NCI-H146 treated with DMSO at 0.1 percent for 48 hours (cell line): ENCODE data around the gene MAP3K6.

Experiments
- DNase-seq: peaks from one replicate; lab custom pipeline; 2025; ENCODE audit not compliant: unreplicated experiment; lab: John Stamatoyannopoulos, UW

MAP3K6 gene

GRCh38 chr1:27374362-27375086 lies 7.8 kb upstream of the MAP3K6 start, which contains the start of gene FCN3:
FCN3 (minus strand) TSS chr1:27374824; CDS start chr1:27374818, 6 bp downstream.
- no peak for DNase-seq

- no peak for DNase-seq
These were observed 6.3 kb upstream of the MAP3K6 start for GRCh38 chr1:27372808-27373690.

- DNase-seq: no peak
These were observed 5.5 kb upstream of the MAP3K6 start for GRCh38 chr1:27372022-27372807.

DNA sequence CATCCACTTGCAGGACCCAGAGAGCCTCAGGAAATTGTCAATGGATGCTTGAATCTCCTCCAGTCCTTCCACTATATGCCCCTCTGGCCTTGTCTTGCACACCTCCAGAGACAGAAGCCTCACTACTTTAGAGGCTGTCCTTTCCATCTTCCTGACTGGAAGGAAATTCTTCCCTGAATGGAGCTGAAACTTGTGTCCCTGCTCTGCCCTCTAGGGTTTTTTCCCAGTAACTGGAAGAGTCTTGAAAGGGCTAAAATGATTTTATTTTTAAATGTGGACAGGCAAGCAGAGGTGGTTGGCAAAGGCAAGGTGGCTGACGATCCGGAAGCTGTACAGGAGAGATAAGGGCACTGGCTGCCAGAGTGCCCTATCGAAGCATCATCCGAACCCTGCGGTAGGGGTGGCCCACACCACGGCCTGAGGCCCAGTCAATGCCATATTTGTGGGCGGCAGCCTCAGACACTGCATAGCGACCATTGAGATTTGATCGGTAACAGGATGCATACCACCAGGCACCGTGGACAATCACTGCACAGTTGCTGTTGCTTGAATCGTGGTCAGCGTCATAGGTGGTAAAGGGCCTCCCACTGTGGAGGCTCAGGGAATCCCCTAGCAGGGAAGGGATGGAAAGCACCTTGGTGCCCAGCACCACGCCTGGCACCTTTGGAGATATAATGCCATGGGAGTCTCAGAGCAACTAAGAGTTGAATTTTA lies 2.3 kb upstream of the MAP3K6 start:
- no peak for DNase-seq

DNA sequence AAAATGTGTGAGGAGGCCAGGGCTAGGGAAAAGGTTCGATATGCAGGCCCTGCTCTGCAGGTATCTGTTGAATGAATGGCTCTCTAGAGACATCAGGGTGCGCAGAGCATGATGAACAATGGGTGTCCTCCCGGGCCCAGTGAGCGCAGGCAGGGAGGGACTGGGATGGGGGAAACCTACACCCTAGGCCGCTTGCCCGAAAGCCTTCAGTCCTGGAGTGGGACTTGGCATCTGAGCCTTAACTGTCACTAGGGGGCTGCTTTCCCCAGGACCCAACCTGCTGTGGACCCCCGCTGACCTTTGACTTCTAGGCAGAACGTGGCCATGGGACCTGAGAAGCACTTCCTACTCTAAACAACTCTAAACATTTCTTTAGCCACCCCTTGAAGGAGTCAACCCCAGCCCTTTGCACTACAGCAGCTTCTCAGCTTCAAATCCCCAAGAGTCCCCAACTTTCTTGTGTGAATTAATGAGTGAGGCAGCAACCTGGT lies 444 bp upstream of the MAP3K6 start:
- no peak for DNase-seq

DNA sequence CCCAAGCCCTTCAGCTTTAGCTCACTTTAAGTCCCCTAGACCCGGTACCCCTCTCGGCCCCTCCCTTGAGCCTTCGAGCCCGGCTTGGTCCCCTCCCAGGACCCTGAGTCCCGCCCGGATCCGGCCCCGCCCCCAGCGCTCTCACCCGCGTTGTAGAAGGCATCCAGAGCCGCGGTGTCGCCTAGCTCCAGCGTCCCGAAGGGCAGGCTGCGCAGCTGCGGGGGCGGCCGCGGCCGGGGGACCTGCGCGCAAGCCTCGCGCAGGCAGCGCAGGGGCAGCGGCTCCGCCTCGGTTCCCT lies 699 bp downstream of the MAP3K6 start:
- peak; percentile 19 for DNase-seq

- DNase-seq: peak; percentile 71
These were observed 1.2 kb downstream of the MAP3K6 start for GRCh38 chr1:27365372-27366112.

GRCh38 chr1:27364696-27365371 lies 1.9 kb downstream of the MAP3K6 start:
- DNase-seq: no peak

DNA sequence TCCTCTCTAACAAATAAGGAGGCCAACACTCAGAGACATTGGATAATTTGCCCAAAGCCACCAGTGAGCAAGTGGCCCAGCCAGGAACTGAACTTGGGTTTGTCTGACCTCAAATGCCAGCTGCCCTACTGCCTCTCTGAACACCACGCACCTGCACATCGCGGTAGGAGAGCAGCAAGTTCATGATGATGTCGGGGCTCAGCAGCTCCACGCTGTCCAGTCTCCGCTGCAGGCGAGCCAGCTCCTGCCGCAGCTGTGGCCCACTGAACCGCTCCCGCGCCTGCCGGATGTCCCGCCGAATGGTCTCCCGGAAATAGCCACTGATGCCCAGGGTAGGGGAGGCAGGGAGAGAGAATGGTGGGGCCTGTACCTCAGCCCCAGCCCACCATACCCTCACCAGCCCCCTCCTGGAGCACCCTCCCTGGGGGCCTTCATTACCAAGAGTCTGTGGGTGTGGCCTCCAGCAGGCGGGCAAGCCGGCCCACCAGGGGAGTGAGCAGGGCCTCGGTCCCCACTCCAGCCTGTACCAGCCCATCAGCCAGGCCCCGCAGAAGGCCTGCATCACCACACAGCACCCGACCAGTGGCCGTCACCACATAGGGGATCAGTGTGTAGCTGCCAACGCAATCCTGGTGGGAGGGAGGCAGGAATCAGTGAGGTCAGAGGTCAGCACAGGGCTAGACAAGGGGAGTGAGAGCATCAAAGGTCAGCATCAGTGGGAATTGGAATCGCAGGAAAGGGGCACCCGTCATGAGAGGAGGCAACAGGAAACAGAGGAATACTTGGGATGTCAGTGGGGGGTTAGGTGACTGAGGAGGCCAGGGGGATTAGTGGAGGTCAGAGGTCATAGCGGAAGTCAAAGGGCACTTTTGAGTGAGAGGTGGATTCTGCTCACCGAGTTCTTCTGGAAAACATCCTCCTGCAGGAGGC lies 2.7 kb downstream of the MAP3K6 start:
- DNase-seq: no peak

- no peak for DNase-seq
These were observed 5.2 kb downstream of the MAP3K6 start for GRCh38 chr1:27361553-27361952.

GRCh38 chr1:27361044-27361402 lies 5.7 kb downstream of the MAP3K6 start:
- no peak for DNase-seq

DNA sequence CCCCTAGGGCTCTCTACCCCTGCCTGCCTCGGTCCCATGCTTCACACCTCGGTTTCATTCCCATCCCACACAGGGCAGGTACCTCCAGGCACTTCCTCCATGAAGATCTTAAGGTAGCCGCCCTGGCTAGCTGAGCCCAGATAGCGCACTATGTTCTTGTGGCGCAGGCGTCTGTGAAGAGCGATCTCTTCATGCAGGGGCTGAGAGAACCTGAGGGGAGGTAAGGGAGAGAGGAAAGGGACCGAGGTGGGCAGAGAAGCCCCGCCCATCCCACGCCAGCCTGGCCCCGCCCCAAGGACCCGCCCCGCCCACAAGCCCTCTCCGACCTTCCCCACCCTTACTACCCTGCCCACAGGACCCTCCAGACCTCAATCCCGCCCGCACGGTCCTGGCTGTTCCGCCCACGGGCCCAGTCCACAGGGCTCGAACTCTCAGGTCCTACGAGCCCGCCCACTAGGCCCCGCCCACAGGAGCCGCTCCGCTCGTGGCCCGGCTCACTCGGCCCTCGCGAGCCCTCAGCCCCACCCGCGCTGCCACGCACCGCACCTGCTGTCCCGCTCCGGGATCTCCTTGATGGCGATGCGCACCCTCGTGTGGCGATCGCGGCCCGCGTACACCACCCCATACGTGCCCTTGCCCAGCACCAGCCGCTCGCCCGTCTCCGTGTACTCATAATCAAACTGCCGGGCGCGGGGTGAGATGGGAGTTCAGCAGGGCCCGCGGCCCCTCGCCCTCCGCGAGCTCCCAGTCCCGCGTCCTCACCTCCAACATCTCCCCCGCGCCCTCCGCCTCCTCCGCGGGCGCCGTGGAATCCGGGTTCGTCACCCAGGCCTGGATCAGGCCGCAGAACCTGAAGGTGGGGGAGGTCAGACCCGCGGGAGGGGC lies 6.4 kb downstream of the MAP3K6 start:
- no peak for DNase-seq

DNA sequence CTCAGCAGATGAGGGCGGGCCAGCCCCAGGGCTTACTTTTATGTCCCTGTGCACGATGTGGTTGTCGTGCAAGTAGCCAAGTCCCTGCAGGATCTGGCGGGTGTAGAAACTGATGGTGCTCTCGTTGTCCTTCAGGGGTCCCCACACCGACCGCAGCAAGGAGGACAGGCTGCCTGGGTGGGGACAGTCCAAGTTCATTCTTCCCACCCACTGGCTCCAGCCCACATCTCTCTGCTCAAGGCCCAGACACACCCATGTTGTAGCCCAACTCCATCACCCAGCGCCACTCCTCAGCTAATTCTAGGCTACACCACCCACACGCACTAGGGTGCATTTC lies 7.0 kb downstream of the MAP3K6 start:
- no peak for DNase-seq

GRCh38 chr1:27358928-27359313 lies 7.8 kb downstream of the MAP3K6 start:
- DNase-seq: no peak

- no peak for DNase-seq
These were observed 8.5 kb downstream of the MAP3K6 start for GRCh38 chr1:27358038-27358927.

DNA sequence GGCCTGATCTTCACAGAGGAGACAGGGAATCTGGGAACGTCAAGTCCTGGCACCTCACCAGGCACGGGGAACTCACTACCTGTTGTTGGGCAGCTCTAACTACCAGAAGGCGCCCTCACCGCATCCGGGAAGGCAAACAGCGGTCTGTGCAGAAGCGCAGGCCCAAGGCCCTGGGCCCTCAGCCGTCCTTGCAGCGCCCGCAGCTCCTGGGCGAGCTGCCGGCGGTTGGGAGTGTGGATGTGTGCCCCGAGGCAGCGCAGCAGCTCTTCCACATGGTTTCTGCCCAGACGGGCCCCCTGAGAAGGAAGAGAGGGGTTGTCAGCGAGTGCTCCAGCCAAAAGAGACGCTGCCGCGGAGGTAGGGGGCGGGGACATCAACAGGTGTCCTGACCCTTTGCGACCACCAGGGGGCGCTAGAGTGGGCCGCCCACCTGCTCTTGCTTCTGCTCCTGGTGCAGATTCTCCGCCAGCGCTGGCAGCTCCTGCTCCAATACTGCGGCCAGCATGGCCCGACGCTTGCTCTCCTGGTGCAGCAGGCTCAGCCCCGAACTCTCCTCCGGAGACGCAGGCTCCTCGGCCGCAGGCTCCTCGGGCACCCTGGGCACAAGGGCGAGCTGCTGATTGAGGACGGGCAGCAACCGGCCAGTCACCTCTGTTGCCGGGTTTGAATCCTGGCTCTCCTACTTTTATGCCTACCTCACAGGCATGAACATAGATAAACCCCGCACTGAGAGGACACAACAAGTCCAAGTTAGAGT lies 9.3 kb downstream of the MAP3K6 start:
- no peak for DNase-seq
